GM12892 (cell line): Measurements from ENCODE around the gene PRELID2.
"Not testable (repeated sequence)": the region's sequence is repeated elsewhere in the genome, so short reads cannot be mapped to it uniquely, and the experiment has no call there.

Experiments
- DNase-seq: peaks from one replicate; pipeline ENCODE4 v3.0.0; 2011; ENCODE audit not compliant: insufficient read length
- FAIRE-seq: peaks from 2 replicates; lab custom pipeline; 2011; peaks lifted over from hg19 to GRCh38; lab: Jason Lieb, UNC
- POLR2A ChIP-seq: IDR thresholded peaks from 2 replicates; pipeline ENCODE4 v1.6.1; 2011; ENCODE audit warnings: low read depth, low read length, control low read depth
- POLR2AphosphoS5 ChIP-seq: IDR thresholded peaks from 2 replicates; pipeline ENCODE4 v1.6.1; 2011; ENCODE audit warnings: low read depth, low read length, control low read depth
- TAF1 ChIP-seq: IDR thresholded peaks from 2 replicates; pipeline ENCODE4 v1.6.1; 2011; ENCODE audit warnings: low read depth, mild to moderate bottlenecking, control low read depth, low read length, borderline replicate concordance

The PRELID2 gene

GRCh38 chr5:145804701-145805100 lies 30.4 kb downstream of the PRELID2 start:
- no peak for DNase-seq
- TF ChIP-seq POLR2A (no peak), POLR2AphosphoS5 (no peak), TAF1 (no peak)
- no peak for FAIRE-seq

- FAIRE-seq (no peak), DNase-seq (no peak)
- no peak for TF ChIP-seq POLR2A
- TF ChIP-seq POLR2AphosphoS5, result no peak
- TF ChIP-seq TAF1, result no peak
Observed at GRCh38 chr5:145803112-145804004, 31.8 kb downstream of the PRELID2 start.

GRCh38 chr5:145801195-145801594 lies 33.9 kb downstream of the PRELID2 start:
- TF ChIP-seq POLR2AphosphoS5, result no peak
- no peak for TF ChIP-seq POLR2A
- no peak for FAIRE-seq
- DNase-seq, result no peak

GRCh38 chr5:145800181-145800580 lies 35.0 kb downstream of the PRELID2 start:
- FAIRE-seq (no peak), DNase-seq (no peak)
- no peak for TF ChIP-seq TAF1
- no peak for TF ChIP-seq POLR2AphosphoS5
- TF ChIP-seq POLR2A, result no peak

GRCh38 chr5:145798503-145798902 lies 36.6 kb downstream of the PRELID2 start:
- not testable (repeated sequence) for DNase-seq, FAIRE-seq

GRCh38 chr5:145797336-145797735 lies 37.8 kb downstream of the PRELID2 start:
- no peak for FAIRE-seq
- no peak for DNase-seq
- TF ChIP-seq TAF1 (no peak), POLR2AphosphoS5 (no peak), POLR2A (no peak)

- no peak for TF ChIP-seq POLR2AphosphoS5
- no peak for TF ChIP-seq TAF1
- no peak for TF ChIP-seq POLR2A
- no peak for DNase-seq
- FAIRE-seq, result no peak
Observed at GRCh38 chr5:145796318-145796717, 38.8 kb downstream of the PRELID2 start.

- FAIRE-seq, result no peak
- DNase-seq, result no peak
- TF ChIP-seq POLR2AphosphoS5, result no peak
- TF ChIP-seq TAF1, result no peak
- TF ChIP-seq POLR2A, result no peak
Observed at GRCh38 chr5:145793574-145793973, 41.6 kb downstream of the PRELID2 start.

- no peak for TF ChIP-seq TAF1
- no peak for TF ChIP-seq POLR2AphosphoS5
- TF ChIP-seq POLR2A, result no peak
- DNase-seq, result no peak
- FAIRE-seq, result no peak
Observed at GRCh38 chr5:145792840-145793239, 42.3 kb downstream of the PRELID2 start.

- FAIRE-seq (no peak), DNase-seq (no peak)
- TF ChIP-seq TAF1, result no peak
- TF ChIP-seq POLR2A, result no peak
- no peak for TF ChIP-seq POLR2AphosphoS5
Observed at GRCh38 chr5:145791866-145792265, 43.3 kb downstream of the PRELID2 start.

- TF ChIP-seq TAF1 (no peak), POLR2AphosphoS5 (no peak), POLR2A (no peak)
- no peak for DNase-seq
- FAIRE-seq, result no peak
Observed at GRCh38 chr5:145787996-145788395, 47.1 kb downstream of the PRELID2 start.

- no peak for FAIRE-seq
- no peak for DNase-seq
- TF ChIP-seq POLR2AphosphoS5 (no peak), POLR2A (no peak), TAF1 (no peak)
Observed at GRCh38 chr5:145787507-145787906, 47.6 kb downstream of the PRELID2 start.

GRCh38 chr5:145787001-145787400 lies 48.1 kb downstream of the PRELID2 start:
- FAIRE-seq (no peak), DNase-seq (no peak)
- TF ChIP-seq TAF1, result no peak
- TF ChIP-seq POLR2A, result no peak
- TF ChIP-seq POLR2AphosphoS5, result no peak
